GM12873 (cell line): ENCODE measurements around the gene CCL24.

ENCODE experiments used
- CTCF ChIP-seq: IDR thresholded peaks from 2 replicates; pipeline ENCODE4 v1.5.1; 2012; ENCODE audit warnings: low read depth, mild to moderate bottlenecking, moderate library complexity, low read length, control low read depth; ENCODE audit not compliant: insufficient read depth; ENCODE audit errors: missing control alignments

CCL24 gene

GRCh38 chr7:75813781-75814236, at the start of gene CCL24:
Gene CCL24, minus strand, starts transcription at chr7:75813806. Its CDS starts 91 bp downstream, at chr7:75813715.
- no peak for TF ChIP-seq CTCF

- TF ChIP-seq CTCF, result no peak
Measured at GRCh38 chr7:75861636-75862035, 48.0 kb upstream of the CCL24 start.

GRCh38 chr7:75858410-75858809, 44.8 kb upstream of the CCL24 start:
- no peak for TF ChIP-seq CTCF

GRCh38 chr7:75856536-75856935, 42.9 kb upstream of the CCL24 start:
- TF ChIP-seq CTCF, result no peak

- TF ChIP-seq CTCF, result no peak
Measured at GRCh38 chr7:75854233-75854632, 40.6 kb upstream of the CCL24 start.

- TF ChIP-seq CTCF, result no peak
Measured at GRCh38 chr7:75850235-75850634, 36.6 kb upstream of the CCL24 start.

- no peak for TF ChIP-seq CTCF
Measured at GRCh38 chr7:75849573-75849972, 36.0 kb upstream of the CCL24 start.
